ENCODE data around the gene ELL. TPM values are rescaled to one million over a fixed set of nuclear protein-coding genes. Genes with fewer than 3 reads are reported as not detected.

Gene ELL
- total and polyA plus RNA-seq, 9 of the 15 experiments (the other 6 are each of a cell fraction or from before 2014, with no cell fraction given): 0.24 to 22.5 (median 4.1) TPM

DNA sequence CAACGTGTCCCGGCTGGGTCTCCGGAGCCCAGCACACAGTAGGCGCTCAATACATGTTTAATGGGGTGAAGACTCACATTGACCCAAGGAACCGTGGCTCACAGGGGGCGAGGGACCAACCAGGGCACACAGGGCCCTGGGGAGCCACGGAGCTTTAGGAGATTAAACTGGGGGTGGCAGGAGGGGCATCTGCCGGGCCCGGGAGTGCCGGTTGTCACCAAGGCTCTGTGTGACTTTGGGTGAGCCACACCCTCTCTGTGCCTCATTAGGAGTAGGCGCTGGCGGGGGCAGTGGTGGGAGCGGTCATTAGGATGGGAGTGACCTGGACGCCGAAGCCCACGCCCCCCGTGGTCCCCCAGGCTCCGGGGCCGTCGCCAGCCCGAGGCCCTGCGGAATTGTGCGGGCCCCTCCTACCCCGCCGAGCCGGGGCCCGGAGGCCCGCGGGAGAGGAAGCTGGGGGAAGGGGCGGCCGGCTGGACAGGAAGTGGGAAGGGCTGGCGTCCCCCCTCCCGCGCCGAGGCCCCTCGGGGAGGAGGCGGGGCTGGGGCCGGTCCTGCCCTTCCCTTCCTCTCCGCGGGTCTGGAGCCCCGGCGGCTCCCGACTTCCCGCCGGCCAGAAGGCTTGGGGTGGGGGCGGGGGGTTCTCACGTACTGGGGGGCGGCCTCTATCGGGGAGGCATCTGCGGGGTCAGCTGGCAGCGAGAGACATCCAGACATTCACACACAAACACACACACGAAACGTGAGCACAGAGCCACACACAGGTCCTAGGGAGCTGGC is 104.4 kb downstream of the ELL start (continued):
- TF ChIP-seq, protein P1, sequence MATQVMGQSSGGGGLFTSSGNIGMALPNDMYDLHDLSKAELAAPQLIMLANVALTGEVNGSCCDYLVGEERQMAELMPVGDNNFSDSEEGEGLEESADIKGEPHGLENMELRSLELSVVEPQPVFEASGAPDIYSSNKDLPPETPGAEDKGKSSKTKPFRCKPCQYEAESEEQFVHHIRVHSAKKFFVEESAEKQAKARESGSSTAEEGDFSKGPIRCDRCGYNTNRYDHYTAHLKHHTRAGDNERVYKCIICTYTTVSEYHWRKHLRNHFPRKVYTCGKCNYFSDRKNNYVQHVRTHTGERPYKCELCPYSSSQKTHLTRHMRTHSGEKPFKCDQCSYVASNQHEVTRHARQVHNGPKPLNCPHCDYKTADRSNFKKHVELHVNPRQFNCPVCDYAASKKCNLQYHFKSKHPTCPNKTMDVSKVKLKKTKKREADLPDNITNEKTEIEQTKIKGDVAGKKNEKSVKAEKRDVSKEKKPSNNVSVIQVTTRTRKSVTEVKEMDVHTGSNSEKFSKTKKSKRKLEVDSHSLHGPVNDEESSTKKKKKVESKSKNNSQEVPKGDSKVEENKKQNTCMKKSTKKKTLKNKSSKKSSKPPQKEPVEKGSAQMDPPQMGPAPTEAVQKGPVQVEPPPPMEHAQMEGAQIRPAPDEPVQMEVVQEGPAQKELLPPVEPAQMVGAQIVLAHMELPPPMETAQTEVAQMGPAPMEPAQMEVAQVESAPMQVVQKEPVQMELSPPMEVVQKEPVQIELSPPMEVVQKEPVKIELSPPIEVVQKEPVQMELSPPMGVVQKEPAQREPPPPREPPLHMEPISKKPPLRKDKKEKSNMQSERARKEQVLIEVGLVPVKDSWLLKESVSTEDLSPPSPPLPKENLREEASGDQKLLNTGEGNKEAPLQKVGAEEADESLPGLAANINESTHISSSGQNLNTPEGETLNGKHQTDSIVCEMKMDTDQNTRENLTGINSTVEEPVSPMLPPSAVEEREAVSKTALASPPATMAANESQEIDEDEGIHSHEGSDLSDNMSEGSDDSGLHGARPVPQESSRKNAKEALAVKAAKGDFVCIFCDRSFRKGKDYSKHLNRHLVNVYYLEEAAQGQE (IDR thresholded peaks at IDR 0.05; ENCODE audit: borderline replicate concordance): no peak
- TF ChIP-seq, protein P1 (CRISPR knock-in tag; IDR thresholded peaks at IDR 0.05; ENCODE audit: low read depth): 0 out of 2 replicates have a peak, but pooled peaks have one; percentile 45
- TF ChIP-seq CBFA2T3 (IDR thresholded peaks at IDR 0.05): no peak
- no peak; the same call in 1 of the 2 replicates for TF ChIP-seq NBN (IDR thresholded peaks at IDR 0.05; ENCODE audit: low read depth)
- peak; percentile 36; the same call in 1 of the 2 replicates for TF ChIP-seq MIER1 (IDR thresholded peaks at IDR 0.05; ENCODE audit: low read depth)
- no peak for TF ChIP-seq SMAD2 (IDR thresholded peaks at IDR 0.05; ENCODE audit: low read depth, low read length)
- no peak for TF ChIP-seq FOXK2 (conservative IDR thresholded peaks at IDR 0.05 in 1 of 2, IDR thresholded peaks at IDR 0.05 in 1 of 2; ENCODE audit: low read depth in 2 of 2)
- TF ChIP-seq, protein P2, sequence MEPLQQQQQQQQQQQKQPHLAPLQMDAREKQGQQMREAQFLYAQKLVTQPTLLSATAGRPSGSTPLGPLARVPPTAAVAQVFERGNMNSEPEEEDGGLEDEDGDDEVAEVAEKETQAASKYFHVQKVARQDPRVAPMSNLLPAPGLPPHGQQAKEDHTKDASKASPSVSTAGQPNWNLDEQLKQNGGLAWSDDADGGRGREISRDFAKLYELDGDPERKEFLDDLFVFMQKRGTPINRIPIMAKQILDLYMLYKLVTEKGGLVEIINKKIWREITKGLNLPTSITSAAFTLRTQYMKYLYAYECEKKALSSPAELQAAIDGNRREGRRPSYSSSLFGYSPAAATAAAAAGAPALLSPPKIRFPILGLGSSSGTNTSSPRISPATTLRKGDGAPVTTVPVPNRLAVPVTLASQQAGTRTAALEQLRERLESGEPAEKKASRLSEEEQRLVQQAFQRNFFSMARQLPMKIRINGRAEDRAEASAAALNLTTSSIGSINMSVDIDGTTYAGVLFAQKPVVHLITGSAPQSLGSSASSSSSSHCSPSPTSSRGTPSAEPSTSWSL (CRISPR knock-in tag; IDR thresholded peaks at IDR 0.05; ENCODE audit: borderline replicate concordance): 0 out of 2 replicates have a peak, but pooled peaks have one; percentile 43
- TF ChIP-seq RNF2 (IDR thresholded peaks at IDR 0.05): peak; percentile 41; the same call in 1 of the 2 replicates
- TF ChIP-seq, protein P3, sequence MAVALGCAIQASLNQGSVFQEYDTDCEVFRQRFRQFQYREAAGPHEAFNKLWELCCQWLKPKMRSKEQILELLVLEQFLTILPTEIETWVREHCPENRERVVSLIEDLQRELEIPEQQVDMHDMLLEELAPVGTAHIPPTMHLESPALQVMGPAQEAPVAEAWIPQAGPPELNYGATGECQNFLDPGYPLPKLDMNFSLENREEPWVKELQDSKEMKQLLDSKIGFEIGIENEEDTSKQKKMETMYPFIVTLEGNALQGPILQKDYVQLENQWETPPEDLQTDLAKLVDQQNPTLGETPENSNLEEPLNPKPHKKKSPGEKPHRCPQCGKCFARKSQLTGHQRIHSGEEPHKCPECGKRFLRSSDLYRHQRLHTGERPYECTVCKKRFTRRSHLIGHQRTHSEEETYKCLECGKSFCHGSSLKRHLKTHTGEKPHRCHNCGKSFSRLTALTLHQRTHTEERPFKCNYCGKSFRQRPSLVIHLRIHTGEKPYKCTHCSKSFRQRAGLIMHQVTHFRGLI (CRISPR knock-in tag; IDR thresholded peaks at IDR 0.05): no peak
- TF ChIP-seq, protein P4, sequence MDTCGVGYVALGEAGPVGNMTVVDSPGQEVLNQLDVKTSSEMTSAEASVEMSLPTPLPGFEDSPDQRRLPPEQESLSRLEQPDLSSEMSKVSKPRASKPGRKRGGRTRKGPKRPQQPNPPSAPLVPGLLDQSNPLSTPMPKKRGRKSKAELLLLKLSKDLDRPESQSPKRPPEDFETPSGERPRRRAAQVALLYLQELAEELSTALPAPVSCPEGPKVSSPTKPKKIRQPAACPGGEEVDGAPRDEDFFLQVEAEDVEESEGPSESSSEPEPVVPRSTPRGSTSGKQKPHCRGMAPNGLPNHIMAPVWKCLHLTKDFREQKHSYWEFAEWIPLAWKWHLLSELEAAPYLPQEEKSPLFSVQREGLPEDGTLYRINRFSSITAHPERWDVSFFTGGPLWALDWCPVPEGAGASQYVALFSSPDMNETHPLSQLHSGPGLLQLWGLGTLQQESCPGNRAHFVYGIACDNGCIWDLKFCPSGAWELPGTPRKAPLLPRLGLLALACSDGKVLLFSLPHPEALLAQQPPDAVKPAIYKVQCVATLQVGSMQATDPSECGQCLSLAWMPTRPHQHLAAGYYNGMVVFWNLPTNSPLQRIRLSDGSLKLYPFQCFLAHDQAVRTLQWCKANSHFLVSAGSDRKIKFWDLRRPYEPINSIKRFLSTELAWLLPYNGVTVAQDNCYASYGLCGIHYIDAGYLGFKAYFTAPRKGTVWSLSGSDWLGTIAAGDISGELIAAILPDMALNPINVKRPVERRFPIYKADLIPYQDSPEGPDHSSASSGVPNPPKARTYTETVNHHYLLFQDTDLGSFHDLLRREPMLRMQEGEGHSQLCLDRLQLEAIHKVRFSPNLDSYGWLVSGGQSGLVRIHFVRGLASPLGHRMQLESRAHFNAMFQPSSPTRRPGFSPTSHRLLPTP (IDR thresholded peaks at IDR 0.05; ENCODE audit: borderline replicate concordance, extremely low read depth, insufficient read length): no peak
- TF ChIP-seq CHCHD3 (CRISPR knock-in tag; IDR thresholded peaks at IDR 0.05): no peak
- TF ChIP-seq PRMT5 (CRISPR knock-in tag; IDR thresholded peaks at IDR 0.05): no peak
